ENCODE data around the gene ATP12A.

DNA sequence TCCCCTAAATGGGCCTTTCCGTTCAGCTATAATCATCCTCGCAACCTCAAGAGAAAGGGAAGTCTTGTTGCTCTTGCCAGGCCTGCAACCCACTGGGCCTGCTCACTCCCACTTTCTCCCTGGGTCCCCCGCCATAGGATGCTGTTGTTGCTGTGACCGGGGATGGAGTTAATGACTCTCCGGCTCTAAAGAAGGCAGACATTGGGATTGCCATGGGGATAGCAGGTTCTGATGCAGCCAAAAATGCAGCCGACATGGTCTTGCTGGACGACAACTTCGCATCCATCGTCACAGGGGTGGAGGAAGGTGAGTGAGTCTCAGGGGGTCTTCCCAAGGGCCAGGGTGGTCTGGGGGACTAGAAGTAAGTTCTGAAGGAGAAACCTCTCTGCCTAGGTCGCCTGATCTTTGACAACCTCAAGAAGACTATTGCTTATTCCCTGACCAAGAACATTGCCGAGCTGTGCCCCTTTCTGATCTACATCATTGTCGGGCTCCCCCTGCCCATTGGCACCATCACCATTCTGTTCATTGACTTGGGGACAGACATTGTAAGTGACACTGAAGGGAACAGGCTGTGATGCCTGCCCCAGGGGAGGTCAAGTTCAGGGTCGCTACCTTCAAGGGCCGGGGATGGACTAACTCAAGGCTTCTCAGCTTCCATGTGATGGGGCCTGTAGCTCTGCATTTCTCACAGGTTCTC lies 26.8 kb downstream of the ATP12A start:
- TF ChIP-seq EZH2phosphoT487 (IDR thresholded peaks at IDR 0.05; ENCODE audit: low read length): no peak
- TF ChIP-seq EZH2 (optimal IDR thresholded peaks at IDR 0.05; ENCODE audit: low read depth, low read length): no peak
- TF ChIP-seq, protein P1, sequence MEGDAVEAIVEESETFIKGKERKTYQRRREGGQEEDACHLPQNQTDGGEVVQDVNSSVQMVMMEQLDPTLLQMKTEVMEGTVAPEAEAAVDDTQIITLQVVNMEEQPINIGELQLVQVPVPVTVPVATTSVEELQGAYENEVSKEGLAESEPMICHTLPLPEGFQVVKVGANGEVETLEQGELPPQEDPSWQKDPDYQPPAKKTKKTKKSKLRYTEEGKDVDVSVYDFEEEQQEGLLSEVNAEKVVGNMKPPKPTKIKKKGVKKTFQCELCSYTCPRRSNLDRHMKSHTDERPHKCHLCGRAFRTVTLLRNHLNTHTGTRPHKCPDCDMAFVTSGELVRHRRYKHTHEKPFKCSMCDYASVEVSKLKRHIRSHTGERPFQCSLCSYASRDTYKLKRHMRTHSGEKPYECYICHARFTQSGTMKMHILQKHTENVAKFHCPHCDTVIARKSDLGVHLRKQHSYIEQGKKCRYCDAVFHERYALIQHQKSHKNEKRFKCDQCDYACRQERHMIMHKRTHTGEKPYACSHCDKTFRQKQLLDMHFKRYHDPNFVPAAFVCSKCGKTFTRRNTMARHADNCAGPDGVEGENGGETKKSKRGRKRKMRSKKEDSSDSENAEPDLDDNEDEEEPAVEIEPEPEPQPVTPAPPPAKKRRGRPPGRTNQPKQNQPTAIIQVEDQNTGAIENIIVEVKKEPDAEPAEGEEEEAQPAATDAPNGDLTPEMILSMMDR (IDR thresholded peaks at IDR 0.05; ENCODE audit: low read length): no peak
